Natural killer cell (primary cell): Measurements from ENCODE around the gene PNMA5. TPM values are rescaled to one million over a fixed set of nuclear protein-coding genes. Genes with fewer than 3 reads are reported as not detected.
"Not testable (repeated sequence)": the region's sequence is repeated elsewhere in the genome, so short reads cannot be mapped to it uniquely, and the experiment has no call there.

ENCODE experiments used
- ATAC-seq, 3 donors: fragments of 150-1000 bp in 2 of 3; fragments of 200-7000 bp in 1 of 3; cut with Tn5 transposase; 1 replicate in 1 of 3; 2 replicates in 2 of 3; pipeline ENCODE4 v1.10.0; 2021; ENCODE audit warnings: mild to moderate bottlenecking in 2 of 3, moderate library complexity in 2 of 3
- DNase-seq, 2 donors: peaks; one replicate each; pipeline versions ENCODE4 v3.0.0 to v3.0.0-alpha.2; 2013 to 2021; ENCODE audit warnings: mixed read lengths in 1 of 2
- H3K27ac ChIP-seq: one replicate; pipeline ENCODE4 v1.5.1; 2013; ENCODE audit warnings: mild to moderate bottlenecking, low read length
- H3K27me3 ChIP-seq: one replicate; pipeline ENCODE4 v1.6.1; 2013; ENCODE audit warnings: low read length; ENCODE audit not compliant: control insufficient read depth, insufficient read depth
- H3K36me3 ChIP-seq: one replicate; pipeline ENCODE4 v1.6.1; 2013; ENCODE audit warnings: low read length; ENCODE audit not compliant: control insufficient read depth, insufficient read depth
- H3K4me1 ChIP-seq: one replicate; pipeline ENCODE4 v1.6.1; 2013; ENCODE audit warnings: low read length; ENCODE audit not compliant: control insufficient read depth, insufficient read depth
- H3K4me3 ChIP-seq: one replicate; pipeline ENCODE4 v1.5.1; 2013; ENCODE audit warnings: low read length
- H3K9me3 ChIP-seq: one replicate; pipeline ENCODE4 v1.6.1; 2013; ENCODE audit warnings: low read length; ENCODE audit not compliant: control insufficient read depth, insufficient read depth
- H3K27ac Mint-ChIP-seq, 2 donors: one replicate each; pipeline ENCODE4 v1.8.0; 2022; ENCODE audit warnings: mild to moderate bottlenecking in 2 of 2, mixed read lengths in 2 of 2, moderate library complexity in 1 of 2
- H3K27me3 Mint-ChIP-seq, 2 donors: one replicate each; pipeline ENCODE4 v1.8.0; 2022; ENCODE audit warnings: low read depth in 2 of 2, mixed read lengths in 2 of 2
- H3K36me3 Mint-ChIP-seq: one replicate; pipeline ENCODE4 v1.8.0; 2022; ENCODE audit warnings: mixed read lengths
- H3K4me1 Mint-ChIP-seq, 2 donors: one replicate each; pipeline ENCODE4 v1.8.0; 2022; ENCODE audit warnings: mixed read lengths in 2 of 2
- H3K4me3 Mint-ChIP-seq: one replicate; pipeline ENCODE4 v1.8.0; 2022; ENCODE audit warnings: mild to moderate bottlenecking, moderate library complexity, mixed read lengths
- H3K9me3 Mint-ChIP-seq, 2 donors: one replicate each; pipeline ENCODE4 v1.8.0; 2022; ENCODE audit warnings: mixed read lengths in 2 of 2
- CTCF ChIP-seq: fragments of 200-600 bp; IDR thresholded peaks from one replicate; pipeline ENCODE4 v1.8.0; 2022; ENCODE audit warnings: antibody characterized with exemption
- WGBS: methylation state at CpG from one replicate; pipeline ENCODE4 v1.1.7; 2013; ENCODE audit warnings: missing lambda C conversion rate; ENCODE audit not compliant: insufficient coverage; 5-methylcytosine and 5-hydroxymethylcytosine counted together
- intact Hi-C: fragments of 100-400 bp; cut with micrococcal nuclease; formaldehyde crosslinking; loops from one replicate; pipeline ENCODE4 v1.14.2; 2022
- total RNA-seq, 4 donors: library from RNA; stranded (reverse); fragments of 120-200 nt in 1 of 4; gene quantifications; one replicate each; pipeline versions ENCODE4 v1.2.3 to v1.2.4, GENCODE V29; 2013 to 2022

The PNMA5 gene
- total RNA-seq, 3 donors from 2014 or later (not counting 1 experiment from before 2014, with no cell fraction given), result not detected

DNA sequence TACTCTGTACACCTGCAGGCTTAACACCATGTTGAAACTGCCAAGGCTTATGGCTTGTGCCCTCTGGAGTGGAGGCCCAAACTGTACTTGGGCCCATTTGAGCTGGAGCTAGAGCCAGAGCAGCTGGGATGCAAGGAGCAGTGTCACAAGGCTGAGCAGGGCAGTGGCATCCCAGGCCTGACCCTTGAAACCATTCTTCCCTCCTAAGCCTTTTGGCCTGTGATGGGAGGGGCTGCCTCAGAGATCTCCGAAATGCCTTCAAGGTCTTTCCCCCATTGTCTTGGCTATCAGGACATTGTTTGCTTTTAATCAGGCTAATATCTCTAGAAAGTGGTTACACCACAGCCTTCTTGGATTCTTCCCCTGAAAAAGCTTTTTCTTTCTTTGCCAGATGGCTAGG, 10.9 kb upstream of the PNMA5 start:
- no peaks in the 10 kb centered on the region for H3K4me1 Mint-ChIP-seq
- 100% methylated on average over 1 of the region's 1 CpG for WGBS

DNA sequence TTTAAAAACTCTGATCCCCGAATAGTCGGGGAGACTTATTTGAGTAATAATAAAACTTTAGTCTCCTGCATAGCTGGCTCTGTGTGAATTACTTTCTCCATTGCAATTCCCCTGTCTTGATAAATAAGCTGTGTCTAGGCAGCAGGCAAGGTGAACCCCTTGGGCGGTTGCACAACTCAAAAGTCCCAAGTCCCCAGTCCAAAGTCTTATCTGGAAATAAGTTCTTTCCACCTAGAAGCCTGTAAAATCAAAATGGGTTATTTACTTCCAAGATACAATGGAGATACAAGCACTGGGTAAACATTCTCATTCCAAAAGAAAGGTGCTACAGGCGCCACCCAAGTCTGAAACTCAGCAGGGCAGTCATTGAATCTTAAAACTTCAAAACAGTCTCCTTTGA, 10.1 kb upstream of the PNMA5 start:
- ATAC-seq, result no peak
- Mint-ChIP-seq H3K4me1 (no peaks in the 10 kb centered on the region), H3K27me3 (peaks cover 8 to 42% of the 10 kb centered on the region in 2 donors), H3K27ac (no peak overlapping the region), H3K9me3 (no peaks in the 10 kb centered on the region), H3K36me3 (no peaks in the 10 kb centered on the region), H3K4me3 (no peak overlapping the region)
- Histone ChIP-seq H3K36me3 (no peaks in the 10 kb centered on the region), H3K4me3 (no peak overlapping the region), H3K27ac (no peak overlapping the region), H3K4me1 (no peaks in the 10 kb centered on the region), H3K27me3 (no peaks in the 10 kb centered on the region), H3K9me3 (no peaks in the 10 kb centered on the region)
- no peak for TF ChIP-seq CTCF
- intact Hi-C loops, result no loop called here
- 91% methylated on average over 4 of the region's 4 CpGs for WGBS
- DNase-seq, result no peak

More for the DNA sequence above, 10.9 kb upstream of the PNMA5 start:
- DNase-seq, result no peak
- H3K27ac Mint-ChIP-seq, result no peak overlapping the region
- H3K27me3 Mint-ChIP-seq, result peaks cover 8 to 42% of the 10 kb centered on the region in 2 donors
- H3K4me3 Mint-ChIP-seq, result no peak overlapping the region
- Histone ChIP-seq H3K27me3 (no peaks in the 10 kb centered on the region), H3K36me3 (no peaks in the 10 kb centered on the region), H3K27ac (no peak overlapping the region), H3K4me1 (no peaks in the 10 kb centered on the region), H3K9me3 (no peaks in the 10 kb centered on the region), H3K4me3 (no peak overlapping the region)
- H3K9me3 Mint-ChIP-seq, result no peaks in the 10 kb centered on the region
- no peaks in the 10 kb centered on the region for H3K36me3 Mint-ChIP-seq
- no peak for ATAC-seq
- no peak for TF ChIP-seq CTCF
- intact Hi-C loops, result no loop called here

GRCh38 chrX:153002182-153002581, 8.3 kb upstream of the PNMA5 start:
- H3K27ac ChIP-seq, H3K27me3 ChIP-seq, DNase-seq, H3K4me1 Mint-ChIP-seq, H3K36me3 Mint-ChIP-seq, H3K4me3 Mint-ChIP-seq, H3K36me3 ChIP-seq, H3K27ac Mint-ChIP-seq, H3K4me3 ChIP-seq, ATAC-seq, intact Hi-C loops, H3K9me3 Mint-ChIP-seq, H3K9me3 ChIP-seq, H3K4me1 ChIP-seq: not testable (repeated sequence)
- peaks cover 2 to 33% of the 10 kb centered on the region in 2 donors for H3K27me3 Mint-ChIP-seq
- 75% methylated on average over 2 of the region's 2 CpGs for WGBS

DNA sequence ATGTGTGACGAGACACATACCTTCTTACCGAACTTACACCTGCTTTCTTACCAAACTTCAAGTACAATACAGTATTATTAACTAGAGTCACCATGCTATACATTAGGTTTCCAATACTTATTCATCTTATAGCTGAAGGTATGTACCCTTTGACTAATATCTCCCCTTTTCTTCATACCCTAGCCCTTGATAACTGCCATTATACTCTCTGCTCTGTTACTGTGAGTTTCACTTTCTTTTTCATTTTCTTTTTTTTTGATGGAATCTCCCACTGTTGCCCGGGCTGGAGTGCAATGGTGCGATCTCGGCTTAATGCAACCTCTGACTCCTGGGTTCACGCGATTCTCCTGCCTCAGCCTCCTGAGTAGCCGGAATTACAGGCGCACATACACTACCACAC, 3.4 kb upstream of the PNMA5 start:
- no peaks in the 10 kb centered on the region for H3K4me1 ChIP-seq
- H3K4me1 Mint-ChIP-seq, result no peaks in the 10 kb centered on the region
- 91% methylated on average over 4 of the region's 9 CpGs for WGBS
- H3K36me3 ChIP-seq, result no peaks in the 10 kb centered on the region
- DNase-seq, result no peak
- no peaks in the 10 kb centered on the region for H3K36me3 Mint-ChIP-seq
- H3K27me3 ChIP-seq, result no peaks in the 10 kb centered on the region
- H3K4me3 ChIP-seq, result no peak overlapping the region
- H3K27ac Mint-ChIP-seq, result no peak overlapping the region
- H3K9me3 Mint-ChIP-seq, result no peaks in the 10 kb centered on the region
- intact Hi-C loops, result no loop called here
- no peak for ATAC-seq
- H3K4me3 Mint-ChIP-seq, result no peak overlapping the region
- H3K9me3 ChIP-seq, result no peaks in the 10 kb centered on the region
- H3K27me3 Mint-ChIP-seq, result peaks cover 2 to 3% of the 10 kb centered on the region in 2 donors
- no peak overlapping the region for H3K27ac ChIP-seq
- TF ChIP-seq CTCF, result no peak
